CD4-positive, alpha-beta memory T cell (primary cell): Measurements from ENCODE around the gene SPATA21. TPM values are rescaled to one million over a fixed set of nuclear protein-coding genes. Genes with fewer than 3 reads are reported as not detected.

Source experiments
- CTCF ChIA-PET: fragments of 350-600 bp; sonication (Branson Sonifier 250); formaldehyde crosslinking; loops from one replicate; lab custom pipeline; 2021; ENCODE audit warnings: inconsistent platforms; ENCODE audit not compliant: partially characterized antibody; lab: Charles Lee
- POLR2A ChIA-PET: fragments of 350-600 bp; sonication (Branson Sonifier 250); formaldehyde crosslinking; loops from one replicate; lab custom pipeline; 2021; ENCODE audit not compliant: partially characterized antibody; lab: Charles Lee
- DNase-seq, 5 donors: peaks; one replicate each; pipeline versions ENCODE4 v3.0.0 to v3.0.0-alpha.2; 2020 to 2022; ENCODE audit warnings: mixed read lengths in 1 of 5
- H3K27ac ChIP-seq: one replicate; pipeline ENCODE4 v1.7.0; 2013; ENCODE audit warnings: low read depth, low read length
- H3K27me3 ChIP-seq: 2 replicates; pipeline ENCODE4 v1.7.0; 2013; ENCODE audit warnings: mild to moderate bottlenecking, low read length, moderate library complexity; ENCODE audit not compliant: insufficient read depth
- H3K36me3 ChIP-seq: 2 replicates; pipeline ENCODE4 v1.7.0; 2013; ENCODE audit warnings: mild to moderate bottlenecking, low read length, moderate library complexity; ENCODE audit not compliant: insufficient read depth
- H3K4me1 ChIP-seq: 2 replicates; pipeline ENCODE4 v1.7.0; 2013; ENCODE audit warnings: mild to moderate bottlenecking, low read length, moderate library complexity; ENCODE audit not compliant: insufficient read depth
- H3K4me3 ChIP-seq, 2 donors: one replicate each; pipeline ENCODE4 v1.7.0; 2013; ENCODE audit warnings: low read length in 2 of 2, mild to moderate bottlenecking in 1 of 2
- H3K9me3 ChIP-seq, 2 donors: one replicate each; pipeline ENCODE4 v1.7.0; 2013; ENCODE audit warnings: low read length in 2 of 2, control low read depth in 1 of 2; ENCODE audit not compliant: control insufficient read depth in 1 of 2
- H3K27ac Mint-ChIP-seq, 7 donors: one replicate each; pipeline ENCODE4 v1.8.0; 2020 to 2021; ENCODE audit warnings: mixed read lengths in 7 of 7, mild to moderate bottlenecking in 6 of 7, inconsistent platforms in 3 of 7, moderate library complexity in 3 of 7
- H3K27me3 Mint-ChIP-seq, 2 donors: one replicate each; pipeline ENCODE4 v1.8.0; 2020 to 2021; ENCODE audit warnings: mixed read lengths in 2 of 2
- H3K36me3 Mint-ChIP-seq, 2 donors: one replicate each; pipeline ENCODE4 v1.8.0; 2020 to 2021; ENCODE audit warnings: mixed read lengths in 2 of 2, inconsistent platforms in 1 of 2, mild to moderate bottlenecking in 1 of 2
- H3K4me1 Mint-ChIP-seq, 4 donors: one replicate each; pipeline ENCODE4 v1.8.0; 2020 to 2021; ENCODE audit warnings: mixed read lengths in 4 of 4, mild to moderate bottlenecking in 1 of 4
- H3K4me3 Mint-ChIP-seq, 8 donors: one replicate each; pipeline ENCODE4 v1.8.0; 2020 to 2021; ENCODE audit warnings: mixed read lengths in 8 of 8, mild to moderate bottlenecking in 7 of 8, moderate library complexity in 6 of 8, inconsistent platforms in 3 of 8
- H3K9me3 Mint-ChIP-seq, 8 donors: one replicate each; pipeline ENCODE4 v1.8.0; 2020 to 2021; ENCODE audit warnings: mixed read lengths in 8 of 8, mild to moderate bottlenecking in 5 of 8, inconsistent platforms in 3 of 8, moderate library complexity in 1 of 8
- intact Hi-C: fragments of 100-400 bp; cut with micrococcal nuclease; formaldehyde crosslinking; loops from one replicate; pipeline ENCODE4 v1.15.1; 2023
- polyA plus RNA-seq, 2 donors: library from polyadenylated mRNA; unstranded; fragments of 300-500 nt; fragmentation: Illumina TruSeq; gene quantifications; one replicate each; pipeline ENCODE4 v1.2.3, GENCODE V29; 2021
- total RNA-seq, 2 experiments: library from RNA; stranded (reverse); gene quantifications; one replicate each; pipeline ENCODE4 v1.2.3, GENCODE V29; 2021

The SPATA21 gene
- total and polyA plus RNA-seq, 4 experiments from 2014 or later: not detected

- H3K4me1 Mint-ChIP-seq: peaks cover 13 to 18% (median 16%) of the 10 kb centered on the region in 4 donors
- Histone ChIP-seq H3K36me3 (no peaks in the 10 kb centered on the region), H3K27me3 (no peaks in the 10 kb centered on the region), H3K9me3 (no peaks in the 10 kb centered on the region), H3K4me1 (peaks cover 20% of the 10 kb centered on the region), H3K27ac (no peak overlapping the region), H3K4me3 (no peak overlapping the region)
- intact Hi-C loops: no loop called here
- no peaks in the 10 kb centered on the region for H3K36me3 Mint-ChIP-seq
- H3K27ac Mint-ChIP-seq: peak overlapping the region in 2 of 7 donors; percentile 12 to 36
- H3K9me3 Mint-ChIP-seq: no peaks in the 10 kb centered on the region
- CTCF ChIA-PET: no interaction called here
- H3K27me3 Mint-ChIP-seq: no peaks in the 10 kb centered on the region
- POLR2A ChIA-PET: interaction anchor here (1.3 to 1.6 kb wide), 2 partner anchors 9 to 15 kb away, joined by 4 to 7 read pairs; partner anchors contain the start of gene NECAP2
- no peak for DNase-seq
- H3K4me3 Mint-ChIP-seq: no peak overlapping the region
Measured at GRCh38 chr1:16425125-16426025, 11.8 kb downstream of the SPATA21 start.

DNA sequence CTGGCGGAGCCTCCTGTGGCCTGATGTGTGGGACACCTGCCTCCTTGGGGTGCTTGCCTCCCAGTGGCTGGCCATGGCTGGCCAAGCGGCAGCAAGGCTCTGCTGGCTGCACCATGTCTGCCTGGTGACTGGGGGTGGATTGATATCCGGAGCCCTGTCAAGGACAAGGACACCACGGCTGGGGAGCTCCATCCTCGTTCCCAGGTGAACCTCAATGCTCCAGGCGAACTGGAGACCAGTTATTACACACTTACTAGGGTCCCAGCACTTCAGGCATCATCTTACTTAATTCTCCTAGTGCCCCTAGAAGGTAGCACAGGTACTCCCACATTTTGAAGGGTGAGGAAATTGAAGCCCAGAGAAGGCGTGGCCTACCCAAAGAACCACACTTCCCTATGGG lies 15.2 kb downstream of the SPATA21 start:
- H3K27me3 Mint-ChIP-seq: no peaks in the 10 kb centered on the region
- H3K36me3 ChIP-seq: no peaks in the 10 kb centered on the region
- no peaks in the 10 kb centered on the region for H3K36me3 Mint-ChIP-seq
- H3K27ac ChIP-seq: no peak overlapping the region
- intact Hi-C loops: loop anchor here (5.0 kb wide), 1 partner anchor 55 kb away; the partner anchor contains the start of gene SZRD1
- H3K27ac Mint-ChIP-seq: peak overlapping the region in 1 of 7 donors; percentile 65
- peaks cover 24 to 35% (median 29%) of the 10 kb centered on the region in 4 donors for H3K4me1 Mint-ChIP-seq
- no peaks in the 10 kb centered on the region for H3K27me3 ChIP-seq
- H3K4me3 ChIP-seq: no peak overlapping the region
- CTCF ChIA-PET: interaction anchor here (3.5 kb wide), 1 partner anchor 18 kb away, joined by 19 read pairs; the partner anchor contains the start of gene NECAP2
- POLR2A ChIA-PET: interaction anchor here (1.7 to 2.8 kb wide), 3 partner anchors 13 to 54 kb away, joined by 3 to 29 read pairs (median 22); partner anchors contain the start of genes NECAP2 and SZRD1
- no peaks in the 10 kb centered on the region for H3K9me3 Mint-ChIP-seq
- H3K9me3 ChIP-seq: no peaks in the 10 kb centered on the region
- peaks cover 30% of the 10 kb centered on the region for H3K4me1 ChIP-seq
- DNase-seq: no peak
- H3K4me3 Mint-ChIP-seq: peak overlapping the region in 1 of 8 donors; percentile 29

- ChIA-PET POLR2A (interaction anchor here (0.7 to 2.8 kb wide), 10 partner anchors 20 to 483 kb away, joined by 3 to 29 read pairs (median 6); partner anchors contain the start of genes NECAP2 and SZRD1), CTCF (interaction anchor here (1.3 to 3.5 kb wide), 3 partner anchors 19 to 59 kb away, joined by 3 to 19 read pairs (median 8); partner anchors contain the start of gene NECAP2)
- no peaks in the 10 kb centered on the region for H3K36me3 Mint-ChIP-seq
- peak in 1 of 5 donors; percentile 15 for DNase-seq
- H3K36me3 ChIP-seq: no peaks in the 10 kb centered on the region
- H3K4me3 Mint-ChIP-seq: peak overlapping the region in 7 of 8 donors; percentile 71 to 87 (median 82)
- intact Hi-C loops: loop anchor here (5.0 kb wide), 1 partner anchor 54 kb away; the partner anchor contains the start of gene SZRD1
- no peaks in the 10 kb centered on the region for H3K9me3 ChIP-seq
- no peaks in the 10 kb centered on the region for H3K27me3 Mint-ChIP-seq
- peak overlapping the region; percentile 36 for H3K27ac ChIP-seq
- peaks cover 30% of the 10 kb centered on the region for H3K4me1 ChIP-seq
- H3K27ac Mint-ChIP-seq: peak overlapping the region; percentile 78 to 93 (median 93)
- H3K4me1 Mint-ChIP-seq: peaks cover 24 to 35% (median 29%) of the 10 kb centered on the region in 4 donors
- H3K4me3 ChIP-seq: peak overlapping the region in 1 of 2 donors; percentile 9
- H3K27me3 ChIP-seq: no peaks in the 10 kb centered on the region
- H3K9me3 Mint-ChIP-seq: no peaks in the 10 kb centered on the region
Measured at GRCh38 chr1:16421201-16421600, 16.0 kb downstream of the SPATA21 start.

GRCh38 chr1:16420424-16421118 lies 16.7 kb downstream of the SPATA21 start:
- POLR2A ChIA-PET: interaction anchor here (0.7 to 2.8 kb wide), 11 partner anchors 20 to 484 kb away, joined by 3 to 29 read pairs (median 8); partner anchors contain the start of genes FBXO42, NECAP2 and SZRD1
- CTCF ChIA-PET: interaction anchor here (1.3 to 3.5 kb wide), 3 partner anchors 20 to 58 kb away, joined by 3 to 19 read pairs (median 8); partner anchors contain the start of gene NECAP2
- H3K4me3 Mint-ChIP-seq: peak overlapping the region; percentile 52 to 87 (median 82)
- H3K4me1 Mint-ChIP-seq: peaks cover 24 to 35% (median 29%) of the 10 kb centered on the region in 4 donors
- no peaks in the 10 kb centered on the region for H3K9me3 Mint-ChIP-seq
- Histone ChIP-seq H3K36me3 (no peaks in the 10 kb centered on the region), H3K27me3 (no peaks in the 10 kb centered on the region), H3K4me1 (peaks cover 30% of the 10 kb centered on the region), H3K4me3 (peak overlapping the region in 1 of 2 donors; percentile 9), H3K9me3 (no peaks in the 10 kb centered on the region), H3K27ac (peak overlapping the region; percentile 36)
- intact Hi-C loops: loop anchor here (1.0 to 5.0 kb wide), 2 partner anchors 21 to 53 kb away; partner anchors contain the start of gene SZRD1
- H3K27ac Mint-ChIP-seq: peak overlapping the region; percentile 80 to 93 (median 93)
- peak; percentile 65 to 77 (median 72) for DNase-seq
- no peaks in the 10 kb centered on the region for H3K36me3 Mint-ChIP-seq
- H3K27me3 Mint-ChIP-seq: no peaks in the 10 kb centered on the region

DNA sequence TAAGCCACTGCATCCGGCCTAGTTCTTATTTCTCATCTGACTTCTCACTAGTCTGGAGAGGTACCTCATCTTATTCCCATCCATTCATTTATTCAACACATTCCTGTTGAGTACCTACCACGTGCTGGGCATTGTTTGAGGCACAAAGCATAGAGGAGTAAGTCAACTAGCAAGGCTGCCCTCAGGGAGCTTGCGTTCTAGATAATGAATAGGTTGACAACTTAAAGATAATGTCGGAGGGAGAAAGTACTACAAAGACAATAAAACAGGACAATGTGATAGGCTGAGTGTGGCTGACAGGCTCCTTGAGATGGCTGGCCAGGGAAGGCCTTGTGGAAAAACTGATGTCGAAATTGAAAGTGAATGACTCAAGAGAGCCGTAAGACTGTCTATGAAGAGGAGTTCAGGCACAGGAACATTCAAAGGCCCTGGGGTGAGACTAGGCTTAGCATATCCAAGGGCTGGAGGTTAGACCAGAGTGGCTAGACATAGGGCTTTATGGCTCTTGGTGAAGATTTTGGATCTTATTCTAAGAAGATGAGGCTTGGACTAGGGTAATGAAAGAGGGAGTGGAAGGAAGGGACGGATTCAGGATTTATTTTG lies 18.3 kb downstream of the SPATA21 start:
- intact Hi-C loops: no loop called here
- Mint-ChIP-seq H3K36me3 (no peaks in the 10 kb centered on the region), H3K9me3 (no peaks in the 10 kb centered on the region), H3K4me1 (peaks cover 24 to 35% (median 29%) of the 10 kb centered on the region in 4 donors), H3K27ac (peak overlapping the region; percentile 5 to 83 (median 32)), H3K4me3 (peak overlapping the region in 5 of 8 donors; percentile 2 to 76 (median 41)), H3K27me3 (no peaks in the 10 kb centered on the region)
- H3K9me3 ChIP-seq: no peaks in the 10 kb centered on the region
- no peak for DNase-seq
- H3K36me3 ChIP-seq: no peaks in the 10 kb centered on the region
- H3K4me1 ChIP-seq: peaks cover 30% of the 10 kb centered on the region
- CTCF ChIA-PET: no interaction called here
- H3K27ac ChIP-seq: no peak overlapping the region
- POLR2A ChIA-PET: no interaction called here
- H3K27me3 ChIP-seq: no peaks in the 10 kb centered on the region
- H3K4me3 ChIP-seq: no peak overlapping the region

DNA sequence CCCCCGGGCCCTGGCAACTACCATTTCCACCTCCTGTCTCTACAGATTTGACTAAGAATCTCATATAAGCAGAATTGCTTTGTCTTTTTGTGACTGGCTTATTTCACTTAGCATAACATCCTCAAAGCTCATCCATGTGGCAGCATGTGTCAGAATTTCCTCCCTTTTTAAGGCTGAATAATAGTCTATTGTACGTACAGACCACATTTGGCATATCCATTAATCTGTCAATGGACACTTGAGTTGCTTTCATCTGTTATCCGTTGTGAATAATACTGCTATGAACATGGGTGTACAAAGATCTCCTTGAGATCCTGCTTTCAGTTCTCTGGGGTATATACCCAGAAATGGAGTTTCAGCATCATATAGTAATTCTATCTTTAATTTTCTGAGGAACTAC lies 24.0 kb downstream of the SPATA21 start:
- Histone ChIP-seq H3K27ac (no peak overlapping the region), H3K4me1 (no peaks in the 10 kb centered on the region), H3K27me3 (no peaks in the 10 kb centered on the region), H3K4me3 (no peak overlapping the region), H3K36me3 (no peaks in the 10 kb centered on the region), H3K9me3 (no peaks in the 10 kb centered on the region)
- H3K9me3 Mint-ChIP-seq: peaks cover 0 to 2% (median 0%) of the 10 kb centered on the region in 8 donors
- ChIA-PET POLR2A (no interaction called here), CTCF (no interaction called here)
- no peaks in the 10 kb centered on the region for H3K4me1 Mint-ChIP-seq
- H3K4me3 Mint-ChIP-seq: no peak overlapping the region
- no peaks in the 10 kb centered on the region for H3K27me3 Mint-ChIP-seq
- H3K36me3 Mint-ChIP-seq: no peaks in the 10 kb centered on the region
- no peak for DNase-seq
- intact Hi-C loops: no loop called here
- no peak overlapping the region for H3K27ac Mint-ChIP-seq
